ENCODE results near the gene CRIP2.

- TF ChIP-seq CTCF (IDR thresholded peaks at IDR 0.05) (no peak), POLR2A (IDR thresholded peaks at IDR 0.05) (no peak)
Measured at GRCh38 chr14:105501504-105502291, 27.1 kb downstream of the CRIP2 start.
